ENCODE data around the gene SETD1B. TPM values are rescaled to one million over a fixed set of nuclear protein-coding genes. Genes with fewer than 3 reads are reported as not detected.
A peak's percentile ranks its signal among the peaks of the same experiment; 100 is the strongest.

SETD1B gene
- total RNA-seq, 2 donors from 2014 or later: 19.2 to 27.5 TPM

GRCh38 chr12:121802843-121803698 lies 738 bp upstream of the SETD1B start:
- peaks cover 20% of the 10 kb centered on the region for H3K4me1 ChIP-seq (replicated peaks)

DNA sequence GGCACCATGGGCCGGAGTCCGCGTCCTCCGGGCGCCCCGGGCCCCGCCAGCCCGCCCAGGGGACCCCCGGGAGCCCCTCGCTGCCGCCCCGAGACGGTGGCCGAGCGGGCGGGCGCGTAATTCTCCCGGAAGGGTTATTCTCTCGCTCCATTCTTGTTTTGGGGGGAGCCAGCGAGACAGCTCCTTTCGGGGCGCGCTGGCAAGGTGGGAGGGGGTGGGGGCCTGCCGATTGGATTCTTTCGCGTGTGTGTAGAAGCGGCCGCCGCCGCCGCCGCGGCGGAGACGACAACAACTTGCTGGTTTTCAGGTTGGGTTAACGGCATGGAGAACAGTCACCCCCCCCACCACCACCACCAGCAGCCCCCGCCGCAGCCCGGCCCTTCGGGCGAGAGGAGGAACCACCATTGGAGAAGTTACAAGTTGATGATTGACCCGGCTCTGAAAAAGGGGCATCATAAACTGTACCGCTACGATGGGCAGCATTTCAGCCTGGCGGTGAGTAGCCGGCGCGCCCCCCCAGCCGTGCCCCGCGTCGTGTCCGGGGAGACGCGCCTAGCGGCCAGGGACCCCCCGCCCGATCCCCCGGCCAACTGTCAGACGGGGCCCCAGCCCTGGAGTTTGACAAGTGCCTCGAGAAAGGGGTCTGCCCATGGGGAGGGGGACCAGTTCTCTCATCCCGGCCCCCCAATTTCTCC lies 755 bp downstream of the SETD1B start:
- no peak for DNase-seq (ENCODE audit: low spot score)
- intact Hi-C loops (cut with DNase I): loop anchor here (10.0 kb wide), 1 partner anchor 220 kb away; the partner anchor contains the start of gene KDM2B
- WGBS: 0% methylated on average over 26 of the region's 63 CpGs
- H3K9me3 ChIP-seq: no peaks in the 10 kb centered on the region
- H3K27me3 ChIP-seq (replicated peaks; ENCODE audit: insufficient read depth): no peaks in the 10 kb centered on the region
- peak overlapping the region; percentile 98 to 100 for H3K27ac ChIP-seq
- H3K4me1 ChIP-seq (replicated peaks): peaks cover 9% of the 10 kb centered on the region
- peak in 2 of 4 experiments; percentile 6 to 13 for TF ChIP-seq CTCF (IDR thresholded peaks at IDR 0.05)
- TF ChIP-seq POLR2AphosphoS5 (IDR thresholded peaks at IDR 0.05): no peak
- H3K4me3 ChIP-seq: peak overlapping the region; percentile 59 to 84
- H3K36me3 ChIP-seq: peaks cover under 1 to 10% of the 10 kb centered on the region in 2 donors

More at GRCh38 chr12:121802843-121803698, 738 bp upstream of the SETD1B start:
- peak overlapping the region; percentile 98 to 100 for H3K27ac ChIP-seq
- TF ChIP-seq POLR2A (IDR thresholded peaks at IDR 0.05) (peak; percentile 94), CTCF (IDR thresholded peaks at IDR 0.05) (no peak), POLR2AphosphoS5 (IDR thresholded peaks at IDR 0.05) (peak; percentile 97)
- intact Hi-C loops (cut with DNase I): loop anchor here (10.0 kb wide), 1 partner anchor 218 kb away; the partner anchor contains the start of gene KDM2B
- H3K27me3 ChIP-seq (replicated peaks; ENCODE audit: insufficient read depth): no peaks in the 10 kb centered on the region
- WGBS: 2% methylated on average over 65 of the region's 65 CpGs
- DNase-seq (ENCODE audit: low spot score): peak; percentile 94
- peaks cover 0 to 4% of the 10 kb centered on the region in 2 donors for H3K36me3 ChIP-seq
- peak overlapping the region; percentile 59 to 84 for H3K4me3 ChIP-seq
- H3K9me3 ChIP-seq: no peaks in the 10 kb centered on the region

- TF ChIP-seq CTCF (IDR thresholded peaks at IDR 0.05) (peak in 1 of 4 experiments; percentile 5), POLR2A (IDR thresholded peaks at IDR 0.05) (no peak)
- peak overlapping the region; percentile 59 to 84 for H3K4me3 ChIP-seq
- no peaks in the 10 kb centered on the region for H3K27me3 ChIP-seq (replicated peaks; ENCODE audit: insufficient read depth)
- intact Hi-C loops (cut with DNase I): loop anchor here (10.0 kb wide), 1 partner anchor 221 kb away; the partner anchor contains the start of gene KDM2B
- H3K4me1 ChIP-seq (replicated peaks): peaks cover 13% of the 10 kb centered on the region
- no peak for DNase-seq (ENCODE audit: low spot score)
- H3K27ac ChIP-seq: peak overlapping the region; percentile 98 to 100
- under 1% methylated on average over 45 of the region's 45 CpGs for WGBS
- H3K36me3 ChIP-seq: peaks cover 3 to 10% of the 10 kb centered on the region in 2 donors
- no peaks in the 10 kb centered on the region for H3K9me3 ChIP-seq
Observed at GRCh38 chr12:121805171-121806008, 1.6 kb downstream of the SETD1B start.

- Histone ChIP-seq H3K4me3 (peak overlapping the region; percentile 59 to 84), H3K27ac (peak overlapping the region; percentile 98 to 100), H3K4me1 (replicated peaks) (peaks cover 16% of the 10 kb centered on the region), H3K9me3 (no peaks in the 10 kb centered on the region), H3K27me3 (replicated peaks; ENCODE audit: insufficient read depth) (no peaks in the 10 kb centered on the region), H3K36me3 (peaks cover 3 to 10% of the 10 kb centered on the region in 2 donors)
- intact Hi-C loops (cut with DNase I): loop anchor here (10.0 kb wide), 1 partner anchor 221 kb away; the partner anchor contains the start of gene KDM2B
- no peak for DNase-seq (ENCODE audit: low spot score)
- no peak for TF ChIP-seq CTCF (IDR thresholded peaks at IDR 0.05)
- TF ChIP-seq POLR2A (IDR thresholded peaks at IDR 0.05): no peak
- TF ChIP-seq POLR2AphosphoS5 (IDR thresholded peaks at IDR 0.05): no peak
- WGBS: 4% methylated on average over 15 of the region's 16 CpGs
Observed at GRCh38 chr12:121806009-121806545, 2.3 kb downstream of the SETD1B start.

Data from prostate gland (tissue), 2 donors.